Smooth muscle cell (in vitro differentiated cells): ENCODE data around the gene LKAAEAR1. TPM values are rescaled to one million over a fixed set of nuclear protein-coding genes. Genes with fewer than 3 reads are reported as not detected.

Experiments
- DNase-seq: peaks from one replicate; lab custom pipeline; 2025; ENCODE audit not compliant: unreplicated experiment; lab: John Stamatoyannopoulos, UW
- H2AFZ ChIP-seq: fragments of 200-600 bp; sonication (generic); 2 replicates; pipeline ENCODE4 v1.6.0; 2016; ENCODE audit warnings: antibody characterized with exemption, low read depth, mild to moderate bottlenecking
- H3F3A ChIP-seq: fragments of 200-600 bp; sonication (generic); 2 replicates; pipeline ENCODE4 v1.6.0; 2017; ENCODE audit warnings: antibody characterized with exemption, low read depth
- H3K27ac ChIP-seq: fragments of 200-600 bp; sonication (generic); 2 replicates; pipeline ENCODE4 v1.5.1; 2016; ENCODE audit warnings: low read depth, mild to moderate bottlenecking
- H3K27me3 ChIP-seq: fragments of 200-600 bp; sonication (generic); 2 replicates; pipeline ENCODE4 v1.6.1; 2016; ENCODE audit warnings: low read depth, mild to moderate bottlenecking
- H3K36me3 ChIP-seq: fragments of 200-600 bp; sonication (generic); 2 replicates; pipeline ENCODE4 v1.5.1; 2016; ENCODE audit warnings: low read depth
- H3K4me1 ChIP-seq: fragments of 200-600 bp; sonication (generic); 2 replicates; pipeline ENCODE4 v1.5.1; 2016; ENCODE audit warnings: low read depth
- H3K4me2 ChIP-seq: fragments of 200-600 bp; sonication (generic); 2 replicates; pipeline ENCODE4 v1.6.0; 2016; ENCODE audit warnings: mild to moderate bottlenecking
- H3K4me3 ChIP-seq: fragments of 200-600 bp; sonication (generic); 2 replicates; pipeline ENCODE4 v1.5.1; 2016; ENCODE audit warnings: mild to moderate bottlenecking
- H3K79me2 ChIP-seq: fragments of 200-600 bp; sonication (generic); 2 replicates; pipeline ENCODE4 v1.6.0; 2016; ENCODE audit warnings: low read depth, mild to moderate bottlenecking
- H3K9ac ChIP-seq: fragments of 200-600 bp; sonication (generic); 2 replicates; pipeline ENCODE4 v1.6.0; 2016; ENCODE audit warnings: low read depth
- H3K9me3 ChIP-seq: fragments of 200-600 bp; sonication (generic); replicated peaks from 2 replicates; pipeline ENCODE4 v1.5.1; 2016; ENCODE audit warnings: low read depth
- H4K20me1 ChIP-seq: fragments of 200-600 bp; sonication (generic); 2 replicates; pipeline ENCODE4 v1.6.0; 2016; ENCODE audit warnings: low read depth
- CTCF ChIP-seq: fragments of 200-600 bp; sonication (generic); IDR thresholded peaks from 2 replicates; pipeline ENCODE4 v1.5.1; 2017; ENCODE audit warnings: borderline replicate concordance, mild to moderate bottlenecking, antibody characterized with exemption; ENCODE audit not compliant: insufficient read depth, poor library complexity, severe bottlenecking
- WGBS: methylation state at CpG from one replicate; pipeline ENCODE4 v1.1.7; 2016; ENCODE audit warnings: low lambda C conversion rate; 5-methylcytosine and 5-hydroxymethylcytosine counted together
- polyA plus RNA-seq: library from polyadenylated mRNA; unstranded; fragments of >200 nt; fragmentation: Nextera tagmentation; extraction: Ambion mirVana; gene quantifications from 2 replicates; pipeline ENCODE4 v1.2.1, GENCODE V29; 2016
- total RNA-seq: library from RNA; depleted of rRNA; stranded (reverse); fragments of >200 nt; gene quantifications from 2 replicates; pipeline ENCODE4 v1.2.3, GENCODE V29; 2014

The LKAAEAR1 gene
- total RNA-seq, result 4.5 TPM in 1 of 2 replicates, not detected in the other
- polyA plus RNA-seq, result 0.79 and 1.6 TPM in 2 replicates

GRCh38 chr20:64083804-64084684 is at the start of gene LKAAEAR1:
Gene LKAAEAR1 (minus strand): TSS chr20:64084398. CDS start chr20:64084219, 179 bp downstream.
- 5% methylated on average over 76 of the region's 86 CpGs for WGBS
- Histone ChIP-seq H2AFZ (peak within 1 kb of the TSS; percentile 86), H3K4me1 (peaks cover 15% of the 10 kb centered on the region), H3K4me3 (peak within 1 kb of the TSS; percentile 75), H3K27ac (no peak within 1 kb of the TSS), H3F3A (peaks cover 14% of the 10 kb centered on the region), H3K79me2 (no peaks in the 10 kb centered on the region), H4K20me1 (no peaks in the 10 kb centered on the region), H3K27me3 (peaks cover 26% of the 10 kb centered on the region), H3K9me3 (no peaks in the 10 kb centered on the region), H3K4me2 (peak within 1 kb of the TSS; percentile 98), H3K9ac (no peak within 1 kb of the TSS), H3K36me3 (no peaks in the 10 kb centered on the region)
- DNase-seq, result no peak
- TF ChIP-seq CTCF, result no peak

- H3K4me3 ChIP-seq, result no peak overlapping the region
These were observed 47.2 kb upstream of the LKAAEAR1 start for GRCh38 chr20:64131406-64131805.

GRCh38 chr20:64130876-64131275 is 46.7 kb upstream of the LKAAEAR1 start:
- Histone ChIP-seq H3K4me2 (no peak overlapping the region), H3K4me1 (no peaks in the 10 kb centered on the region), H3K9ac (no peak overlapping the region), H2AFZ (no peak overlapping the region), H3K36me3 (no peaks in the 10 kb centered on the region), H3K79me2 (no peaks in the 10 kb centered on the region), H4K20me1 (no peaks in the 10 kb centered on the region), H3K27ac (no peak overlapping the region), H3K4me3 (no peak overlapping the region), H3K9me3 (no peaks in the 10 kb centered on the region), H3K27me3 (peaks cover 4% of the 10 kb centered on the region), H3F3A (no peaks in the 10 kb centered on the region)
- TF ChIP-seq CTCF, result no peak
- WGBS, result 86% methylated on average over 10 of the region's 10 CpGs
- no peak for DNase-seq

More at GRCh38 chr20:64131406-64131805, 47.2 kb upstream of the LKAAEAR1 start:
- Histone ChIP-seq H3F3A (no peaks in the 10 kb centered on the region), H3K9me3 (no peaks in the 10 kb centered on the region), H3K9ac (no peak overlapping the region), H4K20me1 (no peaks in the 10 kb centered on the region), H3K4me1 (no peaks in the 10 kb centered on the region), H3K27me3 (peaks cover 4% of the 10 kb centered on the region), H3K27ac (no peak overlapping the region), H3K36me3 (no peaks in the 10 kb centered on the region), H2AFZ (no peak overlapping the region), H3K4me2 (no peak overlapping the region), H3K79me2 (no peaks in the 10 kb centered on the region)
- no peak for DNase-seq
- 92% methylated on average over 4 of the region's 4 CpGs for WGBS
- no peak for TF ChIP-seq CTCF

- Histone ChIP-seq H3K9me3 (no peaks in the 10 kb centered on the region), H3K27ac (no peak overlapping the region), H3K27me3 (peaks cover 4% of the 10 kb centered on the region), H4K20me1 (no peaks in the 10 kb centered on the region), H3K4me2 (no peak overlapping the region), H3K4me1 (no peaks in the 10 kb centered on the region), H3K79me2 (no peaks in the 10 kb centered on the region), H3K9ac (no peak overlapping the region), H3K36me3 (no peaks in the 10 kb centered on the region), H3K4me3 (no peak overlapping the region), H2AFZ (no peak overlapping the region), H3F3A (no peaks in the 10 kb centered on the region)
- DNase-seq, result no peak
- 92% methylated on average over 5 of the region's 5 CpGs for WGBS
- no peak for TF ChIP-seq CTCF
These were observed 46.1 kb upstream of the LKAAEAR1 start for GRCh38 chr20:64130271-64130670.
